ENCODE measurements around the gene SFXN5.

The SFXN5 gene

DNA sequence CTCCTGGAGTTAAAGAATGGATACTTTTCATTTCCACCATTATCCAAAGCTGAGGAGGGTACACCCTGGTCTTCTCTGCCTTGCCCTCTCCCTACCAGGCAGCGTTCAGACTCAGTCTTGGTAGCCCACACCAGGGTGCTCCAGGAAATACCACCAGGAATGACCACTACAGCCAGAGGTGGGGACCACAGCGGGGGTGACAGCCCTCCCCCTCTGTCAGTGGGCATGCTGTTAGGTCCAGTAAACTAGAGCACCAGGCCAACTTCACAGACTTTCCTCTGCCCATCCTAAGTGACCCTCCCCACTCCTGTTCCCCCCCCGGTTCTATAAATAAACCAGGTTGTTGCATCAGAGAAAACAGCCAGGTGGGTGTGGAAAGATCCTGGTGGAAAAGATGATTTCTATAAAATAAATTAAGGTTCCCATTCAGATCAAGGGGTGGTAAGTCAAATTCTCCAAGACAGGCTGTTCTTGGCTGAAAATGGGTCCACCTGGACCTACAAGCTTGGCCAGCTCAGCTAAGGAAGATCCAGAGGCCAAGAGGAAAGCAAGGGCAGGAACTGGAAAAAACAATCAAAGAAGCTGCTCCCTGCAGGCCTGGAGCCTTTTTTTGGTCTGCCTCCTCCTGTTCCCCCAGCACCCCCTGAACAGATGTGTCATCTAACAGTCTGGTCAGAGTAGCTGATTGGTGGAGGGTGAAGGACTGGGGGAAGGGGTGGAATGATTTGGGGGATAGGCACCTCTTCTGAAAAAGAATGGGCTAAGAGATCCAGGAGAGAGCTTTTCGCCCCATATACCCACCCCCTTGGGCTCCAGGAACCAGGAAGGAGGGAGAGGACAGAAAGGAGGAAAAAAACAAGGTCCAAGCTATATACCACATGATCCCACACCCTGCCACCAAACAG, 38.9 kb upstream of the SFXN5 start:
- Histone ChIP-seq H3K9me3 (ENCODE audit: control insufficient read depth in 5 of 5, low read length in 5 of 5) (no peaks in the 10 kb centered on the region), H3K27me3 (ENCODE audit: control insufficient read depth in 5 of 5, insufficient read depth in 4 of 5, low read length in 5 of 5) (no peaks in the 10 kb centered on the region), H3K4me3 (ENCODE audit: low read depth in 1 of 5, low read length in 5 of 5) (peak overlapping the region; percentile 73 to 88 (median 78)), H3K9ac (ENCODE audit: low read length in 5 of 5) (peak overlapping the region in 4 of 5 donors; percentile 74 to 88 (median 84)), H3K4me1 (ENCODE audit: control insufficient read depth in 5 of 5, insufficient read depth in 5 of 5, low read length in 5 of 5) (peaks cover 2 to 54% (median 43%) of the 10 kb centered on the region in 5 donors), H3K27ac (ENCODE audit: low read depth, low read length) (no peak overlapping the region), H3K36me3 (ENCODE audit: control insufficient read depth in 5 of 5, insufficient read depth in 5 of 5, low read length in 5 of 5) (peaks cover 0 to 3% (median 0%) of the 10 kb centered on the region in 5 donors)

DNA sequence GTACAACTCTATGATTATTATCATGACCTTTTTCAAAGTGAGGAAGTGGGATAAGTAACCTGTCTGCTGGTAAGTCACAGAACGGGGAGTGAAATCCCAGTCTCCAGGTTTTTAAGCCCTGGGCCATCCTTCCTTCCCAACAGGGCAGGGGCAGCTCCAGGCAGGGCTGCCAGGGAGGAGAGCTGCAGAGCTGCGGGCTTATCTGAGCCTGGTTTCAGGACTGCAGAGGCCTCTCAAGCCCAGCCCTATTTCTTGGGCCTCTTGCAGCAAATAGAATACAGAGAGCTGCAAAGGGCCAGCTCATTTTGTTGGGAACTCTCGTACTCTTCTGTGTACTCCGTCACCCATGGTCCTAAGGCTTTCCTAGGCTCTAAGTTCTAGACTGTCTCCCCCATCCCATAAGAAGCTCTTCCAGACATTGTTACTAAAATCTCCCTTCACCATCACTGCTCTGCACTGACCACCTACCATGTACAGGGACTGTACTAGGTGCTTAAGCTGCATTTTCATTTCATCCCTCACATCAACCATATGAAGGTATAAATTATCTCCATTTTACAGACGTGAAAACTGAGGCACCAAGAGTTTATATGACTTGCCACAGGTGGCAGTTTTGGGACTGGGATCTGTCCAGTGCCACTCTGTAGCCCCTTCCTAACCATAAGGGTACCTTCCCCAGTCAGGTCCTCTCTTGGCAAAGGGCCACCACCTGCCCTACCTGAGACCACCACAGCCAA, 38.1 kb upstream of the SFXN5 start:
- no peak overlapping the region for H3K4me3 ChIP-seq (ENCODE audit: low read depth in 1 of 5, low read length in 5 of 5)
- peaks cover 0 to 3% (median 0%) of the 10 kb centered on the region in 5 donors for H3K36me3 ChIP-seq (ENCODE audit: control insufficient read depth in 5 of 5, insufficient read depth in 5 of 5, low read length in 5 of 5)
- peaks cover 2 to 55% (median 45%) of the 10 kb centered on the region in 5 donors for H3K4me1 ChIP-seq (ENCODE audit: control insufficient read depth in 5 of 5, insufficient read depth in 5 of 5, low read length in 5 of 5)
- no peak overlapping the region for H3K27ac ChIP-seq (ENCODE audit: low read depth, low read length)
- no peaks in the 10 kb centered on the region for H3K9me3 ChIP-seq (ENCODE audit: control insufficient read depth in 5 of 5, low read length in 5 of 5)
- no peak overlapping the region for H3K9ac ChIP-seq (ENCODE audit: low read length in 5 of 5)
- H3K27me3 ChIP-seq (ENCODE audit: control insufficient read depth in 5 of 5, insufficient read depth in 4 of 5, low read length in 5 of 5): no peaks in the 10 kb centered on the region

DNA sequence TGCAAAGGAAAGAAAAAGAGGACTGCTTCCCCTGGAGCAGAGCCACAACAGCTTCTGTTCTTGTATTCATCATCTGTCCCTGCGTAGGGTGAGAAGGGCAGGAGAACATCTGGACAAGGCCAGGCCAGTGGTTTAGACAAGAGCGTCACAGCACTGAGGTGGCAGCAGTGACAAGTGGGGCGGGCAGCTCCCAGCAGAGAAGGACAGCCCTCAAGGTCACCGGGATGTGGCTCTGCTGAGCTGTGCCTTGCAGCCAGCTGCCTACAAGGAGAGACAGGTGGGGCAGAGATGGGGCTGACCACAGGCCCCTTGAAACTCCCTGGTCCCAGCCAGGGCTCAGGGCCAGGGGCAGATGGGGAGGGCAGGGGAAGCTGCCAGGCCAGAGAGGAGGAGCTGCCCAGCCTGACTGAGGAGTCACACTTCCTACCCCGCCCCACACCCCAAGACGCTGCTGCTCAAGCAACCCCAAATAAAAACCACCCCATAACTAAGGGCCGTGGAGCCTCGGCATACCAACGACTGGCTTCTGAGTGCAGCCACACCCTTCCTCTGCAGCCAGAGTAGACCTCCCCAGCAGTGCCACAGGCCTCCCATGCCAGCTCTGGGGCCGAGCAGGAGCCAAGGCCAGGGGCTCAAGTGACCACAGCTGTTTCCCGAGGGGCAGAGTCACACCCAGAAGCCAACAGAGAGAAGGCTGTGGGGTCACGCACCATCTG, 35.9 kb upstream of the SFXN5 start:
- Histone ChIP-seq H3K4me1 (ENCODE audit: control insufficient read depth in 5 of 5, insufficient read depth in 5 of 5, low read length in 5 of 5) (peaks cover 2 to 57% (median 40%) of the 10 kb centered on the region in 5 donors), H3K9me3 (ENCODE audit: control insufficient read depth in 5 of 5, low read length in 5 of 5) (no peaks in the 10 kb centered on the region), H3K36me3 (ENCODE audit: control insufficient read depth in 5 of 5, insufficient read depth in 5 of 5, low read length in 5 of 5) (peaks cover 0 to 3% (median 0%) of the 10 kb centered on the region in 5 donors), H3K27ac (ENCODE audit: low read depth, low read length) (no peak overlapping the region), H3K27me3 (ENCODE audit: control insufficient read depth in 5 of 5, insufficient read depth in 4 of 5, low read length in 5 of 5) (no peaks in the 10 kb centered on the region), H3K9ac (ENCODE audit: low read length in 5 of 5) (peak overlapping the region in 1 of 5 donors; percentile 8), H3K4me3 (ENCODE audit: low read depth in 1 of 5, low read length in 5 of 5) (no peak overlapping the region)

DNA sequence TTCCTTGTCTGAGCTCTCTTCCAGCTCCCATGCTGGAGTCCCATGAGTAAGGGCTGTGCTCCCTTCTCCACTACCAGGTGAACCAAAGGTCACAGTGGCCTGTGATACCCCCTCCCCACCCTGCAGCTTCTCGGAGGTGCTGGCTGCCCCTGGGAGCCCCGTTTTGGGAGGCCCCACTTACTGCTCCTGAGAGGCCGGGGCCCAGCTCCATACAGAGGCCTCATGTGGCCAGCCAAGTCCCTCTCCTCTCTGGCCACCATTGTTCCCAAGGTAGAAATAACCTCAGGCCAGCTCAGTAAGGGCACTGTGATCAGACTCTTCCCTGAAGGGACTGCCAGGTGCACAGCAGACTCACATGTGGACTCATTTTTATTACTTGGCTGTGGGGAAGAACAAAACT, 35.3 kb upstream of the SFXN5 start:
- H3K36me3 ChIP-seq (ENCODE audit: control insufficient read depth in 5 of 5, insufficient read depth in 5 of 5, low read length in 5 of 5): peaks cover 0 to 3% (median 0%) of the 10 kb centered on the region in 5 donors
- peak overlapping the region in 1 of 5 donors; percentile 8 for H3K9ac ChIP-seq (ENCODE audit: low read length in 5 of 5)
- no peaks in the 10 kb centered on the region for H3K9me3 ChIP-seq (ENCODE audit: control insufficient read depth in 5 of 5, low read length in 5 of 5)
- H3K27ac ChIP-seq (ENCODE audit: low read depth, low read length): no peak overlapping the region
- peaks cover 2 to 57% (median 35%) of the 10 kb centered on the region in 5 donors for H3K4me1 ChIP-seq (ENCODE audit: control insufficient read depth in 5 of 5, insufficient read depth in 5 of 5, low read length in 5 of 5)
- H3K27me3 ChIP-seq (ENCODE audit: control insufficient read depth in 5 of 5, insufficient read depth in 4 of 5, low read length in 5 of 5): no peaks in the 10 kb centered on the region
- H3K4me3 ChIP-seq (ENCODE audit: low read depth in 1 of 5, low read length in 5 of 5): no peak overlapping the region

DNA sequence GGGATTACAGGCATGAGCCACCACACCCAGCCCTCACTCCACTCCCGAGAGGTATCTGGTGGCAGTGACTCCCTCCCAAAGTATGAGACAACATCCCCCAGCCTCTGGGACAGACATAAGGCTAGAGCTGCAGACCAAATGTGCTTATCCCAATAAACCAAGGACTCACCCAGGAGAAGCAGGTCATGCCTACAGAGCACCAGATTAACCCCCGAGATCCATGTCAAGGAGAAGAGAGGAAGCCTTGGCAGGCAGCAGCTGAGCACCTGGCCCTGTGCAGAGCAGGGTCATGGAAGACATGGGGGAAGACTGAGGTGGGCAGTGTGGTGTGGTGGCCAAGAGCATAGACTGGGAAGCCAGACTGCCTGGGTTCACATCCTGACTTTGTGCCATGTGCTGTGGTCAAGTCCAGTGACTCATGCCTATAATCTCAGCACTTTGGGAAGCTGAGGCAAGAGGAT, 34.0 kb upstream of the SFXN5 start:
- H3K4me3 ChIP-seq (ENCODE audit: low read depth in 1 of 5, low read length in 5 of 5): no peak overlapping the region
- no peaks in the 10 kb centered on the region for H3K27me3 ChIP-seq (ENCODE audit: control insufficient read depth in 5 of 5, insufficient read depth in 4 of 5, low read length in 5 of 5)
- H3K36me3 ChIP-seq (ENCODE audit: control insufficient read depth in 5 of 5, insufficient read depth in 5 of 5, low read length in 5 of 5): peaks cover 0 to 3% (median 0%) of the 10 kb centered on the region in 5 donors
- no peak overlapping the region for H3K27ac ChIP-seq (ENCODE audit: low read depth, low read length)
- no peak overlapping the region for H3K9ac ChIP-seq (ENCODE audit: low read length in 5 of 5)
- no peaks in the 10 kb centered on the region for H3K9me3 ChIP-seq (ENCODE audit: control insufficient read depth in 5 of 5, low read length in 5 of 5)
- H3K4me1 ChIP-seq (ENCODE audit: control insufficient read depth in 5 of 5, insufficient read depth in 5 of 5, low read length in 5 of 5): peaks cover 0 to 44% (median 23%) of the 10 kb centered on the region in 5 donors

DNA sequence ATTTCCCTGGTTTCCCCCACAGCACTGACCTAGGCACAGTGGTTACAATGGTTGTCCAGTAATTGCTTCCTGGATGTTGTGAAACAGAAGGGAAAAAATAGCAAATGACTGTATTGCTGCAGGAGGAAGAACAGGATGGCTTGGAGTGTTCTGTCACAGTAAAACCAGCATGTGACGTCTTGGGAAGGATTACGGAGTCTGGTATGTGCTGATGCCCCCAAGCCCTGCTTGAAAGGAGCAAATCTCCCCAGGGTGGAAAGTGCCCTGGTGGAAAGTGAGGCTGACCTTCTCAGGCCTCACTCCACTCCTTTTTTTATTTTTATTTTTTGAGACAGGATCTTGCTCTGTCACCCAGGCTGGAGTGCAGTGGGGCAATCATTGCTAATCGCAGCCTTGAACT, 33.4 kb upstream of the SFXN5 start:
- H3K9ac ChIP-seq (ENCODE audit: low read length in 5 of 5): no peak overlapping the region
- H3K4me3 ChIP-seq (ENCODE audit: low read depth in 1 of 5, low read length in 5 of 5): no peak overlapping the region
- peaks cover 0 to 3% (median 0%) of the 10 kb centered on the region in 5 donors for H3K36me3 ChIP-seq (ENCODE audit: control insufficient read depth in 5 of 5, insufficient read depth in 5 of 5, low read length in 5 of 5)
- peaks cover 0 to 38% (median 18%) of the 10 kb centered on the region in 5 donors for H3K4me1 ChIP-seq (ENCODE audit: control insufficient read depth in 5 of 5, insufficient read depth in 5 of 5, low read length in 5 of 5)
- no peaks in the 10 kb centered on the region for H3K27me3 ChIP-seq (ENCODE audit: control insufficient read depth in 5 of 5, insufficient read depth in 4 of 5, low read length in 5 of 5)
- H3K9me3 ChIP-seq (ENCODE audit: control insufficient read depth in 5 of 5, low read length in 5 of 5): no peaks in the 10 kb centered on the region
- H3K27ac ChIP-seq (ENCODE audit: low read depth, low read length): no peak overlapping the region

DNA sequence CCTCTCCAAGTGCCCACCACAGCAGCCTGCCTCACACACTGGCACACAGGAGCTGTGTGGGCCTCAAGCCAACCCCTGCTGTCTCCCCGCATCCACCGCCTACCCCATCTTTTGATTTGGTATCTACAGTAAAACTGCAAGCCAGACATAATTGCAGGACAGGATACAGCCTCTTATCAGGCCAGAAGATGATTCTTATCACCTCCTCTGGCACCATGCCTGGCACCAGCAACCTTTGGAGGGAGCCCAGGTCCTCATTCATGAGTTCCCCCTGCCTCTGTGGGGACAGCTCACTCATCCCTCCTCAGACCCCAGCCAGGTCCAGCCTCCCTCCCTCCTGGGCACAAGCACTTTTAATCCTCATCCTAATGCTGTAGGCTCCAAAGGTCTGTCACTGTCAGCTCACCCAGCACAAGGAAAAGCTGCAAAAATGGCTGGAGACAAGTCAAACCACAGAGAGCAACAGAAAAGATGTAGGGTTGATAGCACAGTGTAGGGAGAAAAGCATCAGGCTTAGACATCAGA, 31.6 kb upstream of the SFXN5 start:
- H3K9me3 ChIP-seq (ENCODE audit: control insufficient read depth in 5 of 5, low read length in 5 of 5): no peaks in the 10 kb centered on the region
- no peaks in the 10 kb centered on the region for H3K27me3 ChIP-seq (ENCODE audit: control insufficient read depth in 5 of 5, insufficient read depth in 4 of 5, low read length in 5 of 5)
- H3K4me1 ChIP-seq (ENCODE audit: control insufficient read depth in 5 of 5, insufficient read depth in 5 of 5, low read length in 5 of 5): peaks cover 0 to 33% (median 18%) of the 10 kb centered on the region in 5 donors
- H3K9ac ChIP-seq (ENCODE audit: low read length in 5 of 5): no peak overlapping the region
- H3K27ac ChIP-seq (ENCODE audit: low read depth, low read length): no peak overlapping the region
- peaks cover 0 to 3% (median 0%) of the 10 kb centered on the region in 5 donors for H3K36me3 ChIP-seq (ENCODE audit: control insufficient read depth in 5 of 5, insufficient read depth in 5 of 5, low read length in 5 of 5)
- H3K4me3 ChIP-seq (ENCODE audit: low read depth in 1 of 5, low read length in 5 of 5): no peak overlapping the region

DNA sequence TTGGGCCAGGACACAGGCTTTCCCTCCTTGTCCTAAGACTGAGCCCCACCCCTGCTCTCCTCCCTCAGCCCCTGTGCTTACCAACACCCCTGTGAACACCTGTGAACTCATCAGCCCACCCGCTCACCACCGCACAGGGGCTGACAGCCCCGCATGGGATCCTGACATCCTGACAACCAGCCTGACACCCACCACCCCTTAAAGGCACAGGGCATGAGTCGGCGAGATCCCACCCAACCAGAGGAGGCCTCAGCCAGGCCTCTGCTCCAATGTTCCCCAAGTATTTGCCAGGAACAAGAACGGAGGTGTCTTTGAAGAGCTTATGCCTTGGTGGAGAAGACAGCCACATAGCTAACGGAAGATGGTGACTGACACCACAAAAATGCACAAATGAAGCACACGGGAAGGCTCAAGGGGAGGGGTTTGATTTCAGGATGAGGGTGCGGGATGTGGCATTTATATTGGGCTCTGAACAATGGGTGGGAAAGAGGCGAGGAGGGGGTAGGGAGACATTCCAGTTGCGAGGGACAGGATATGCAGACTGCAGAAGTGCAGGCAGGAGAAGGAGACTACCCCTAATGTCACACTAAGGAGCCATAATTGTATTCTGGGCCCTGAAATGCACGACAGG, 30.2 kb upstream of the SFXN5 start:
- Histone ChIP-seq H3K36me3 (ENCODE audit: control insufficient read depth in 5 of 5, insufficient read depth in 5 of 5, low read length in 5 of 5) (peaks cover 0 to 3% (median 0%) of the 10 kb centered on the region in 5 donors), H3K27me3 (ENCODE audit: control insufficient read depth in 5 of 5, insufficient read depth in 4 of 5, low read length in 5 of 5) (no peaks in the 10 kb centered on the region), H3K9me3 (ENCODE audit: control insufficient read depth in 5 of 5, low read length in 5 of 5) (no peaks in the 10 kb centered on the region), H3K4me1 (ENCODE audit: control insufficient read depth in 5 of 5, insufficient read depth in 5 of 5, low read length in 5 of 5) (peaks cover 0 to 20% (median 7%) of the 10 kb centered on the region in 5 donors), H3K9ac (ENCODE audit: low read length in 5 of 5) (no peak overlapping the region), H3K27ac (ENCODE audit: low read depth, low read length) (no peak overlapping the region), H3K4me3 (ENCODE audit: low read depth in 1 of 5, low read length in 5 of 5) (no peak overlapping the region)

DNA sequence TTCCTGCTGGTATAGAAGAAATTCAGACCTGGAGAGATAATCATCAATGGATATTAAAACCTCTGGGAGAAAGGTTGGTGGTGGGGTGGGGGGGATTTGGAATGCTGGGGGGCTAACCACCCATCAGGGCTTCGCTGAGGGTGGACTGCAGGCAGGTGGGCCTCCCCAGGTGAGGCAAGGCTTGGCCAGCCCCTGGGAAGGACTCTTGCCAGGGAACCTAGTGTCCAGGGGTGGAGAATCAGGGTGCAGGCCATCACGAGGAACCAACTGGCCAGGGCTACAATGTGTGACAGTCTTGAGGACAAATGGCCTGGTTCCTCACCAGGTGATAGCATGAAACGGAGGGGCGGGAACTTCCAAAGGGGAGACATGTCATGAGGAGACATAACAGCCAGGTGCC, 29.4 kb upstream of the SFXN5 start:
- Histone ChIP-seq H3K27ac (ENCODE audit: low read depth, low read length) (no peak overlapping the region), H3K36me3 (ENCODE audit: control insufficient read depth in 5 of 5, insufficient read depth in 5 of 5, low read length in 5 of 5) (peaks cover 0 to 3% (median 0%) of the 10 kb centered on the region in 5 donors), H3K4me1 (ENCODE audit: control insufficient read depth in 5 of 5, insufficient read depth in 5 of 5, low read length in 5 of 5) (peaks cover 0 to 20% (median 6%) of the 10 kb centered on the region in 5 donors), H3K27me3 (ENCODE audit: control insufficient read depth in 5 of 5, insufficient read depth in 4 of 5, low read length in 5 of 5) (no peaks in the 10 kb centered on the region), H3K4me3 (ENCODE audit: low read depth in 1 of 5, low read length in 5 of 5) (no peak overlapping the region), H3K9ac (ENCODE audit: low read length in 5 of 5) (no peak overlapping the region), H3K9me3 (ENCODE audit: control insufficient read depth in 5 of 5, low read length in 5 of 5) (no peaks in the 10 kb centered on the region)
